Activated CD4-positive, alpha-beta T cell treated with anti-CD3 and anti-CD28 coated beads for 36 hours (primary cell): ENCODE results near the gene GREB1. TPM values are rescaled to one million over a fixed set of nuclear protein-coding genes. Genes with fewer than 3 reads are reported as not detected.

ENCODE experiments used
- ATAC-seq: fragments of 200-7000 bp; cut with Tn5 transposase; one replicate; pipeline ENCODE4 v1.10.0; 2021; ENCODE audit warnings: mild to moderate bottlenecking, moderate library complexity
- CTCF ChIA-PET: fragments of 350-600 bp; sonication (Branson Sonifier 250); formaldehyde crosslinking; loops from one replicate; lab custom pipeline; 2021; ENCODE audit warnings: antibody characterized with exemption; lab: Charles Lee
- POLR2A ChIA-PET: fragments of 350-600 bp; sonication (Branson Sonifier 250); formaldehyde crosslinking; loops from one replicate; lab custom pipeline; 2021; ENCODE audit warnings: antibody characterized with exemption, inconsistent platforms; lab: Charles Lee
- DNase-seq: peaks from one replicate; pipeline ENCODE4 v3.0.0-alpha.2; 2020
- H3K27ac Mint-ChIP-seq: one replicate; pipeline ENCODE4 v1.8.0; 2021; ENCODE audit warnings: mixed read lengths
- H3K27me3 Mint-ChIP-seq: one replicate; pipeline ENCODE4 v1.8.0; 2021; ENCODE audit warnings: mixed read lengths
- H3K36me3 Mint-ChIP-seq: one replicate; pipeline ENCODE4 v1.8.0; 2021; ENCODE audit warnings: low read depth, mixed read lengths
- H3K4me1 Mint-ChIP-seq: one replicate; pipeline ENCODE4 v1.8.0; 2021; ENCODE audit warnings: mixed read lengths
- H3K4me3 Mint-ChIP-seq: one replicate; pipeline ENCODE4 v1.8.0; 2021; ENCODE audit warnings: mild to moderate bottlenecking, moderate library complexity, mixed read lengths
- H3K9me3 Mint-ChIP-seq: one replicate; pipeline ENCODE4 v1.8.0; 2021; ENCODE audit warnings: low read depth, mixed read lengths
- intact Hi-C, 2 experiments: fragments of 100-400 bp; cut with DNase I in 1 of 2; cut with micrococcal nuclease in 1 of 2; formaldehyde crosslinking; loops; one replicate each; pipeline versions ENCODE4 v1.14.2 to v1.15.1; 2022 to 2024; cut with DNase I, micrococcal nuclease
- total RNA-seq, 2 experiments: library from RNA; stranded (reverse); gene quantifications; one replicate each; pipeline ENCODE4 v1.2.3, GENCODE V29; 2021

Gene GREB1
- total RNA-seq, 2 experiments from 2014 or later: 0.57 to 0.65 TPM

- POLR2A ChIA-PET: no interaction called here
- no peak for DNase-seq
- CTCF ChIA-PET: no interaction called here
- Mint-ChIP-seq H3K27ac (no peak overlapping the region), H3K4me1 (no peaks in the 10 kb centered on the region), H3K36me3 (no peaks in the 10 kb centered on the region), H3K4me3 (no peak overlapping the region), H3K27me3 (peaks cover 4% of the 10 kb centered on the region), H3K9me3 (no peaks in the 10 kb centered on the region)
- intact Hi-C loops: no loop called here
- no peak for ATAC-seq
Measured at GRCh38 chr2:11634584-11634983, 100.7 kb downstream of the GREB1 start.

- Mint-ChIP-seq H3K27ac (no peak overlapping the region), H3K4me3 (no peak overlapping the region), H3K36me3 (no peaks in the 10 kb centered on the region), H3K27me3 (peaks cover 4% of the 10 kb centered on the region), H3K9me3 (no peaks in the 10 kb centered on the region), H3K4me1 (no peaks in the 10 kb centered on the region)
- intact Hi-C loops: no loop called here
- DNase-seq (no peak), ATAC-seq (no peak)
- ChIA-PET CTCF (interaction anchor here (0.7 to 0.8 kb wide), 2 partner anchors 9 to 48 kb away, joined by 3 to 4 read pairs; no protein-coding TSS in a partner anchor), POLR2A (no interaction called here)
Measured at GRCh38 chr2:11635141-11635540, 101.3 kb downstream of the GREB1 start.

- ChIA-PET CTCF (interaction anchor here (1.0 kb wide), 1 partner anchor 30 kb away, joined by 3 read pairs; no protein-coding TSS in a partner anchor), POLR2A (no interaction called here)
- Mint-ChIP-seq H3K27me3 (peaks cover 4% of the 10 kb centered on the region), H3K36me3 (no peaks in the 10 kb centered on the region), H3K4me1 (no peaks in the 10 kb centered on the region), H3K4me3 (no peak overlapping the region), H3K27ac (no peak overlapping the region), H3K9me3 (no peaks in the 10 kb centered on the region)
- intact Hi-C loops: no loop called here
- DNase-seq (no peak), ATAC-seq (no peak)
Measured at GRCh38 chr2:11636593-11637295, 102.9 kb downstream of the GREB1 start.

GRCh38 chr2:11637546-11637945, 103.7 kb downstream of the GREB1 start:
- peaks cover 4% of the 10 kb centered on the region for H3K27me3 Mint-ChIP-seq
- no peak for DNase-seq

GRCh38 chr2:11639503-11639902, 105.7 kb downstream of the GREB1 start:
- no peaks in the 10 kb centered on the region for H3K4me1 Mint-ChIP-seq
- intact Hi-C loops: no loop called here
- ChIA-PET POLR2A (no interaction called here), CTCF (no interaction called here)
- no peak overlapping the region for H3K4me3 Mint-ChIP-seq
- no peaks in the 10 kb centered on the region for H3K36me3 Mint-ChIP-seq
- H3K9me3 Mint-ChIP-seq: no peaks in the 10 kb centered on the region
- peaks cover 4% of the 10 kb centered on the region for H3K27me3 Mint-ChIP-seq
- ATAC-seq: no peak
- H3K27ac Mint-ChIP-seq: no peak overlapping the region
- DNase-seq: no peak

More at GRCh38 chr2:11637546-11637945, 103.7 kb downstream of the GREB1 start:
- Mint-ChIP-seq H3K9me3 (no peaks in the 10 kb centered on the region), H3K4me1 (no peaks in the 10 kb centered on the region), H3K36me3 (no peaks in the 10 kb centered on the region), H3K4me3 (no peak overlapping the region), H3K27ac (no peak overlapping the region)
- ATAC-seq: no peak
- intact Hi-C loops: no loop called here
- ChIA-PET POLR2A (no interaction called here), CTCF (no interaction called here)

- ChIA-PET POLR2A (no interaction called here), CTCF (no interaction called here)
- DNase-seq (no peak), ATAC-seq (no peak)
- no peak overlapping the region for H3K4me3 Mint-ChIP-seq
- H3K27me3 Mint-ChIP-seq: peaks cover 4% of the 10 kb centered on the region
- H3K36me3 Mint-ChIP-seq: no peaks in the 10 kb centered on the region
- no peak overlapping the region for H3K27ac Mint-ChIP-seq
- H3K4me1 Mint-ChIP-seq: no peaks in the 10 kb centered on the region
- intact Hi-C loops: no loop called here
- H3K9me3 Mint-ChIP-seq: no peaks in the 10 kb centered on the region
Measured at GRCh38 chr2:11640132-11640531, 106.3 kb downstream of the GREB1 start.

GRCh38 chr2:11642972-11643371, 109.1 kb downstream of the GREB1 start:
- DNase-seq: no peak
- POLR2A ChIA-PET: no interaction called here
- H3K27me3 Mint-ChIP-seq: no peaks in the 10 kb centered on the region
- H3K27ac Mint-ChIP-seq: no peak overlapping the region
- CTCF ChIA-PET: interaction anchor here (0.8 kb wide), 1 partner anchor 139 kb away, joined by 3 read pairs; no protein-coding TSS in a partner anchor
- intact Hi-C loops: no loop called here
- no peaks in the 10 kb centered on the region for H3K36me3 Mint-ChIP-seq
- H3K4me1 Mint-ChIP-seq: no peaks in the 10 kb centered on the region
- no peaks in the 10 kb centered on the region for H3K9me3 Mint-ChIP-seq
- no peak for ATAC-seq
- H3K4me3 Mint-ChIP-seq: no peak overlapping the region

GRCh38 chr2:11644293-11644692, 110.4 kb downstream of the GREB1 start:
- H3K9me3 Mint-ChIP-seq: no peaks in the 10 kb centered on the region
- H3K4me3 Mint-ChIP-seq: no peak overlapping the region

GRCh38 chr2:11646530-11646929, 112.7 kb downstream of the GREB1 start:
- DNase-seq (no peak), ATAC-seq (no peak)
- peaks cover 6% of the 10 kb centered on the region for H3K27me3 Mint-ChIP-seq
- intact Hi-C loops: no loop called here
- H3K36me3 Mint-ChIP-seq: no peaks in the 10 kb centered on the region
- no peaks in the 10 kb centered on the region for H3K4me1 Mint-ChIP-seq
- H3K9me3 Mint-ChIP-seq: no peaks in the 10 kb centered on the region
- ChIA-PET POLR2A (no interaction called here), CTCF (interaction anchor here (1.1 kb wide), 1 partner anchor 139 kb away, joined by 3 read pairs; no protein-coding TSS in a partner anchor)
- H3K4me3 Mint-ChIP-seq: no peak overlapping the region
- H3K27ac Mint-ChIP-seq: no peak overlapping the region

More at GRCh38 chr2:11644293-11644692, 110.4 kb downstream of the GREB1 start:
- H3K27me3 Mint-ChIP-seq: peaks cover 4% of the 10 kb centered on the region
- H3K4me1 Mint-ChIP-seq: no peaks in the 10 kb centered on the region
- POLR2A ChIA-PET: no interaction called here
- H3K36me3 Mint-ChIP-seq: no peaks in the 10 kb centered on the region
- CTCF ChIA-PET: interaction anchor here (0.8 kb wide), 1 partner anchor 9 kb away, joined by 3 read pairs; no protein-coding TSS in a partner anchor
- intact Hi-C loops: no loop called here
- no peak for DNase-seq
- no peak for ATAC-seq
- H3K27ac Mint-ChIP-seq: no peak overlapping the region

GRCh38 chr2:11647834-11648600, 114.2 kb downstream of the GREB1 start:
- DNase-seq (no peak), ATAC-seq (no peak)
- Mint-ChIP-seq H3K9me3 (no peaks in the 10 kb centered on the region), H3K4me1 (peaks cover 6% of the 10 kb centered on the region), H3K27ac (no peak overlapping the region), H3K27me3 (peaks cover 6% of the 10 kb centered on the region), H3K4me3 (no peak overlapping the region), H3K36me3 (no peaks in the 10 kb centered on the region)
- POLR2A ChIA-PET: no interaction called here
- CTCF ChIA-PET: no interaction called here
- intact Hi-C loops: no loop called here

- H3K27me3 Mint-ChIP-seq: peaks cover 6% of the 10 kb centered on the region
- no peak overlapping the region for H3K4me3 Mint-ChIP-seq
- peaks cover 6% of the 10 kb centered on the region for H3K4me1 Mint-ChIP-seq
- H3K27ac Mint-ChIP-seq: no peak overlapping the region
- ATAC-seq (no peak), DNase-seq (no peak)
- ChIA-PET CTCF (no interaction called here), POLR2A (no interaction called here)
- no peaks in the 10 kb centered on the region for H3K36me3 Mint-ChIP-seq
- intact Hi-C loops: no loop called here
- no peaks in the 10 kb centered on the region for H3K9me3 Mint-ChIP-seq
Measured at GRCh38 chr2:11649093-11649492, 115.2 kb downstream of the GREB1 start.
